ENCODE measurements around the gene SRPRA.

GRCh38 chr11:126297004-126297403 is 28.3 kb upstream of the SRPRA start:
- TF ChIP-seq JUND (IDR thresholded peaks at IDR 0.05) (no peak), TAF1 (conservative IDR thresholded peaks at IDR 0.05) (no peak), CTCF (IDR thresholded peaks at IDR 0.05; ENCODE audit: low read depth, low read length, missing input control) (no peak), FOXA1 (IDR thresholded peaks at IDR 0.05) (no peak), SP1 (IDR thresholded peaks at IDR 0.05) (no peak), RAD21 (IDR thresholded peaks at IDR 0.05) (no peak), GABPA (IDR thresholded peaks at IDR 0.05 in 1 of 2, conservative IDR thresholded peaks at IDR 0.05 in 1 of 2) (no peak), ZBTB33 (IDR thresholded peaks at IDR 0.05) (no peak), ATF3 (IDR thresholded peaks at IDR 0.05) (no peak)

All from liver (tissue), 3 donors.